Measurements from ENCODE around the gene ABCA4.

- TF ChIP-seq CTCF (IDR thresholded peaks at IDR 0.05): no peak
- TF ChIP-seq POLR2A (IDR thresholded peaks at IDR 0.05): no peak
- no peak for TF ChIP-seq EP300 (IDR thresholded peaks at IDR 0.05)
Measured at GRCh38 chr1:93972341-93972740, 148.6 kb downstream of the ABCA4 start.
